HepG2 (cell line): ENCODE measurements around the gene MAP3K20. TPM values are rescaled to one million over a fixed set of nuclear protein-coding genes. Genes with fewer than 3 reads are reported as not detected.

Experiments used
- ATAC-seq: fragments of 200-7000 bp; cut with Tn5 transposase; 3 replicates; pipeline ENCODE4 v1.9.1; 2020; ENCODE audit warnings: mild to moderate bottlenecking, moderate library complexity
- BruUV-seq: library from RNA; stranded (reverse); fragments of 400-500 nt; replicated peaks from 2 replicates; lab custom pipeline; 2021; lab: Mats Ljungman, UMichigan
- CTCF ChIA-PET: fragments of 300-600 bp; formaldehyde crosslinking; extraction: SDS; loops from one replicate; lab custom pipeline; 2021; ENCODE audit warnings: low total read pairs, inconsistent platforms, low intra/inter-chr PET ratio; lab: Yijun Ruan, JAX
- POLR2A ChIA-PET: fragments of 350-600 bp; sonication (Branson Sonifier 250); formaldehyde crosslinking; loops from one replicate; lab custom pipeline; 2020; ENCODE audit warnings: antibody characterized with exemption, inconsistent platforms; lab: Yijun Ruan, JAX
- DNase-seq: peaks from one replicate; pipeline ENCODE4 v3.0.0-alpha.2; 2015; ENCODE audit warnings: low spot score
- FAIRE-seq: peaks from 3 replicates; lab custom pipeline; 2011; peaks lifted over from hg19 to GRCh38; lab: Jason Lieb, UNC
- H2AFZ ChIP-seq: one replicate; pipeline ENCODE4 v1.6.1; 2011; ENCODE audit warnings: low read length, inconsistent platforms
- H3K27ac ChIP-seq: fragments of 300-600 bp; 3 replicates; pipeline ENCODE4 v1.8.0; 2011; ENCODE audit warnings: mixed run types, mild to moderate bottlenecking, mixed read lengths, low read length, inconsistent platforms; ENCODE audit not compliant: insufficient read depth; ENCODE audit errors: extremely low read length
- H3K27me3 ChIP-seq, 2 experiments: fragments of 200-600 bp in 1 of 2; 2 replicates in 1 of 2; 3 replicates in 1 of 2; pipeline versions ENCODE4 v1.6.0 to v1.8.0; 2011; ENCODE audit warnings: low read length in 2 of 2, mild to moderate bottlenecking in 2 of 2, moderate library complexity in 2 of 2, inconsistent platforms in 1 of 2; ENCODE audit not compliant: insufficient read depth in 2 of 2, control insufficient read depth in 1 of 2
- H3K36me3 ChIP-seq, 2 experiments: fragments of 200-600 bp in 1 of 2; replicated peaks in 1 of 2; 2 replicates in 1 of 2; 3 replicates in 1 of 2; pipeline versions ENCODE4 v1.5.1 to v1.8.0; 2011; ENCODE audit warnings: low read length in 2 of 2, inconsistent platforms in 1 of 2; ENCODE audit not compliant: insufficient read depth in 2 of 2, control insufficient read depth in 1 of 2
- H3K4me1 ChIP-seq: 2 replicates; pipeline ENCODE4 v1.5.1; 2012; ENCODE audit warnings: low read length, inconsistent platforms; ENCODE audit not compliant: insufficient read depth
- H3K4me2 ChIP-seq: 2 replicates; pipeline ENCODE4 v1.6.0; 2011; ENCODE audit warnings: low read depth, low read length, inconsistent platforms
- H3K4me3 ChIP-seq, 3 experiments: fragments of 200-600 bp in 1 of 3; sonication (generic), shearing (Covaris generic) in 1 of 3; replicated peaks in 1 of 3; 2 replicates each; pipeline ENCODE4 v1.5.1; 2011 to 2016; ENCODE audit warnings: low read length in 3 of 3, inconsistent platforms in 2 of 3, low read depth in 2 of 3, mild to moderate bottlenecking in 2 of 3, control low read depth in 1 of 3, mixed read lengths in 1 of 3; ENCODE audit not compliant: insufficient read depth in 1 of 3
- H3K79me2 ChIP-seq: one replicate; pipeline ENCODE4 v1.6.1; 2011; ENCODE audit warnings: low read length, inconsistent platforms; ENCODE audit not compliant: insufficient read depth
- H3K9ac ChIP-seq: 2 replicates; pipeline ENCODE4 v1.6.0; 2011; ENCODE audit warnings: mild to moderate bottlenecking, low read depth, low read length, inconsistent platforms; ENCODE audit not compliant: insufficient read depth
- H3K9me3 ChIP-seq: 2 replicates; pipeline ENCODE4 v1.5.1; 2012; ENCODE audit warnings: mild to moderate bottlenecking, low read length
- H4K20me1 ChIP-seq: 2 replicates; pipeline ENCODE4 v1.6.0; 2011; ENCODE audit warnings: inconsistent platforms, mild to moderate bottlenecking, low read length, moderate library complexity; ENCODE audit not compliant: insufficient read depth
- RFX1 ChIP-seq: fragments of 450-650 bp; IDR thresholded peaks from 2 replicates; pipeline ENCODE4 v1.6.1; 2017
- THAP11 ChIP-seq: IDR thresholded peaks from 2 replicates; pipeline ENCODE4 v1.6.1; 2016; ENCODE audit warnings: missing biosample characterization, missing genetic modification reagents
- ZFX ChIP-seq: sonication (generic); formaldehyde crosslinking; IDR thresholded peaks from 2 replicates; pipeline ENCODE4 v1.4.0; 2020; ENCODE audit warnings: mild to moderate bottlenecking, low read depth, missing genetic modification reagents, moderate library complexity
- ZNF446 ChIP-seq: sonication (generic); formaldehyde crosslinking; IDR thresholded peaks from 2 replicates; pipeline ENCODE4 v1.5.0; 2020; ENCODE audit warnings: mild to moderate bottlenecking, missing genetic modification reagents
- ZNF530 ChIP-seq: sonication (generic); formaldehyde crosslinking; IDR thresholded peaks from 2 replicates; pipeline ENCODE4 v1.5.0; 2020; ENCODE audit warnings: low read depth, mild to moderate bottlenecking, missing genetic modification reagents
- ZNF563 ChIP-seq: sonication (generic); formaldehyde crosslinking; IDR thresholded peaks from 2 replicates; pipeline ENCODE4 v1.8.0; 2022; ENCODE audit warnings: mild to moderate bottlenecking, moderate library complexity, missing genetic modification reagents
- WGBS: methylation state at CpG from one replicate; pipeline ENCODE4 v1.1.6; 2017; ENCODE audit warnings: low lambda C conversion rate; 5-methylcytosine and 5-hydroxymethylcytosine counted together
- in situ Hi-C: cut with HindIII; loops from 2 replicates; pipeline ENCODE4 v1.10.0; 2017; ENCODE audit warnings: low pct_unique_long_range_greater_than_20kb; ENCODE audit not compliant: extremely low pct_ligation_motif_present
- intact Hi-C: fragments of 100-400 bp; cut with micrococcal nuclease; formaldehyde crosslinking; loops from one replicate; pipeline ENCODE4 v1.10.0; 2022; ENCODE audit not compliant: unreplicated experiment
- polyA plus RNA-seq, 8 experiments: library from polyadenylated mRNA; depleted of rRNA in 3 of 8; stranded (reverse) in 7 of 8; unstranded in 1 of 8; fragments of >200 nt; fragmentation: Illumina TruSeq in 4 of 8; extraction: Trizol in 4 of 8; gene quantifications; 2 replicates each; pipeline versions ENCODE4 v1.2.1 to v1.2.3, GENCODE V29; 2011 to 2016; ENCODE audit warnings: low read depth in 4 of 8, missing spikeins in 1 of 8, mixed read lengths in 1 of 8; ENCODE audit not compliant: insufficient read depth in 1 of 8
- total RNA-seq, 5 experiments: library from RNA; depleted of rRNA; stranded (reverse); fragments of >200 nt; fragmentation: Illumina TruSeq; extraction: Trizol; gene quantifications; 2 replicates each; pipeline ENCODE4 v1.2.3, GENCODE V29; 2016; ENCODE audit warnings: low read depth in 1 of 5
- TF ChIP-seq, protein P1 (sequence below): IDR thresholded peaks from 2 replicates; pipeline ENCODE4 v1.6.1; 2016; ENCODE audit warnings: control low read depth
- TF ChIP-seq, protein P2 (sequence below): sonication (generic); formaldehyde crosslinking; conservative IDR thresholded peaks from 2 replicates; pipeline ENCODE4 v1.8.0; 2022; ENCODE audit warnings: mild to moderate bottlenecking, moderate library complexity, missing genetic modification reagents
- TF ChIP-seq, protein P3 (sequence below): sonication (generic); formaldehyde crosslinking; IDR thresholded peaks from 2 replicates; pipeline ENCODE4 v1.4.0; 2020; ENCODE audit warnings: mild to moderate bottlenecking, low read depth, missing genetic modification reagents

Gene MAP3K20
- total and polyA plus RNA-seq, 2 of the 13 experiments (the other 11 are each of a cell fraction or from before 2014, with no cell fraction given), result 5.2 to 13.5 TPM

DNA sequence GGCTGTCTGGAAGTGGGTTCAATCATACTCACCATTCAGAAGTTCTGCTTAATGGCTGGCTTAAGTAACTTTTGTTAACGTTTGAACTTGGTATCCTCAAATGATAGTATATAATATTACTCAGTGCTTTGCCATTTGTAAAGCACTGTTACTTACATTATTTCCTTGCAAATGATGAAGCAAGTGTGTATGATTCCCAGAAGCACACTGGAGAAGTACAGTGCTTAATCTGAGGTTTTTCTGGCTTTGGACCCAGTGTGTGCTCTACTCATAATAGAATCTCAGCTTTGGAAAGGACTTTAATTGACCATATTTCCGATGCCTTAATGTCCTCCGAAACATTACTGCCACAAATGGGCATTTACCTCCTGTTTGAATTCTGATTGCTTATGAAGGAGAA lies 63.3 kb downstream of the MAP3K20 start:
- Histone ChIP-seq H3K9ac (no peak overlapping the region), H3K4me1 (no peaks in the 10 kb centered on the region), H3K79me2 (no peaks in the 10 kb centered on the region), H4K20me1 (no peaks in the 10 kb centered on the region), H2AFZ (no peak overlapping the region), H3K27me3 (no peaks in the 10 kb centered on the region), H3K27ac (no peak overlapping the region), H3K4me3 (no peak overlapping the region), H3K36me3 (no peaks in the 10 kb centered on the region), H3K9me3 (peaks cover 4% of the 10 kb centered on the region; the same call in 1 of the 2 replicates), H3K4me2 (no peak overlapping the region)
- DNase-seq (no peak), ATAC-seq (no peak), FAIRE-seq (no peak)
- in situ Hi-C loops, result no loop called here
- 95% methylated on average over 3 of the region's 3 CpGs for WGBS
- CTCF ChIA-PET, result no interaction called here
- POLR2A ChIA-PET, result no interaction called here
- BruUV-seq, result no TSS peak
- TF ChIP-seq, protein P1, sequence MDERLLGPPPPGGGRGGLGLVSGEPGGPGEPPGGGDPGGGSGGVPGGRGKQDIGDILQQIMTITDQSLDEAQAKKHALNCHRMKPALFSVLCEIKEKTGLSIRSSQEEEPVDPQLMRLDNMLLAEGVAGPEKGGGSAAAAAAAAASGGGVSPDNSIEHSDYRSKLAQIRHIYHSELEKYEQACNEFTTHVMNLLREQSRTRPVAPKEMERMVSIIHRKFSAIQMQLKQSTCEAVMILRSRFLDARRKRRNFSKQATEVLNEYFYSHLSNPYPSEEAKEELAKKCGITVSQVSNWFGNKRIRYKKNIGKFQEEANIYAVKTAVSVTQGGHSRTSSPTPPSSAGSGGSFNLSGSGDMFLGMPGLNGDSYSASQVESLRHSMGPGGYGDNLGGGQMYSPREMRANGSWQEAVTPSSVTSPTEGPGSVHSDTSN, result no peak
- TF ChIP-seq ZFX (CRISPR knock-in tag) (no peak), ZNF446 (CRISPR knock-in tag) (no peak), THAP11 (CRISPR knock-in tag) (no peak), ZNF530 (no peak), ZNF563 (CRISPR knock-in tag) (no peak), RFX1 (no peak)
- TF ChIP-seq, protein P2, sequence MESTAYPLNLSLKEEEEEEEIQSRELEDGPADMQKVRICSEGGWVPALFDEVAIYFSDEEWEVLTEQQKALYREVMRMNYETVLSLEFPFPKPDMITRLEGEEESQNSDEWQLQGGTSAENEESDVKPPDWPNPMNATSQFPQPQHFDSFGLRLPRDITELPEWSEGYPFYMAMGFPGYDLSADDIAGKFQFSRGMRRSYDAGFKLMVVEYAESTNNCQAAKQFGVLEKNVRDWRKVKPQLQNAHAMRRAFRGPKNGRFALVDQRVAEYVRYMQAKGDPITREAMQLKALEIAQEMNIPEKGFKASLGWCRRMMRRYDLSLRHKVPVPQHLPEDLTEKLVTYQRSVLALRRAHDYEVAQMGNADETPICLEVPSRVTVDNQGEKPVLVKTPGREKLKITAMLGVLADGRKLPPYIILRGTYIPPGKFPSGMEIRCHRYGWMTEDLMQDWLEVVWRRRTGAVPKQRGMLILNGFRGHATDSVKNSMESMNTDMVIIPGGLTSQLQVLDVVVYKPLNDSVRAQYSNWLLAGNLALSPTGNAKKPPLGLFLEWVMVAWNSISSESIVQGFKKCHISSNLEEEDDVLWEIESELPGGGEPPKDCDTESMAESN, result no peak
- TF ChIP-seq, protein P3, sequence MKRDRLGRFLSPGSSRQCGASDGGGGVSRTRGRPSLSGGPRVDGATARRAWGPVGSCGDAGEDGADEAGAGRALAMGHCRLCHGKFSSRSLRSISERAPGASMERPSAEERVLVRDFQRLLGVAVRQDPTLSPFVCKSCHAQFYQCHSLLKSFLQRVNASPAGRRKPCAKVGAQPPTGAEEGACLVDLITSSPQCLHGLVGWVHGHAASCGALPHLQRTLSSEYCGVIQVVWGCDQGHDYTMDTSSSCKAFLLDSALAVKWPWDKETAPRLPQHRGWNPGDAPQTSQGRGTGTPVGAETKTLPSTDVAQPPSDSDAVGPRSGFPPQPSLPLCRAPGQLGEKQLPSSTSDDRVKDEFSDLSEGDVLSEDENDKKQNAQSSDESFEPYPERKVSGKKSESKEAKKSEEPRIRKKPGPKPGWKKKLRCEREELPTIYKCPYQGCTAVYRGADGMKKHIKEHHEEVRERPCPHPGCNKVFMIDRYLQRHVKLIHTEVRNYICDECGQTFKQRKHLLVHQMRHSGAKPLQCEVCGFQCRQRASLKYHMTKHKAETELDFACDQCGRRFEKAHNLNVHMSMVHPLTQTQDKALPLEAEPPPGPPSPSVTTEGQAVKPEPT (CRISPR knock-in tag), result no peak
- intact Hi-C loops, result no loop called here
